ENCODE measurements around the gene GMDS.

The GMDS gene

GRCh38 chr6:1643830-1644445 is 601.5 kb downstream of the GMDS start:
- Histone ChIP-seq H2AFZ (ENCODE audit: low read depth) (no peak overlapping the region), H3K27me3 (ENCODE audit: insufficient read depth, low read depth) (no peaks in the 10 kb centered on the region), H4K20me1 (ENCODE audit: insufficient read depth) (no peaks in the 10 kb centered on the region), H3K4me2 (no peak overlapping the region), H3K27ac (no peak overlapping the region), H3K79me2 (ENCODE audit: insufficient read depth, low read depth) (no peaks in the 10 kb centered on the region), H3K4me3 (IDR thresholded peaks at IDR 0.05; ENCODE audit: insufficient read depth, low read depth, low read length) (no peak overlapping the region), H3K36me3 (ENCODE audit: insufficient read depth) (no peaks in the 10 kb centered on the region), H3K4me1 (ENCODE audit: low read depth, poor library complexity, severe bottlenecking) (no peaks in the 10 kb centered on the region), H3K9ac (no peak overlapping the region)
- TF ChIP-seq CTCF (conservative IDR thresholded peaks at IDR 0.05; ENCODE audit: low read depth, low read length) = no peak

- Histone ChIP-seq H2AFZ (ENCODE audit: low read depth) (no peak overlapping the region), H4K20me1 (ENCODE audit: insufficient read depth) (no peaks in the 10 kb centered on the region), H3K9ac (no peak overlapping the region), H3K4me2 (no peak overlapping the region), H3K79me2 (ENCODE audit: insufficient read depth, low read depth) (no peaks in the 10 kb centered on the region), H3K4me3 (IDR thresholded peaks at IDR 0.05; ENCODE audit: insufficient read depth, low read depth, low read length) (no peak overlapping the region), H3K36me3 (ENCODE audit: insufficient read depth) (no peaks in the 10 kb centered on the region), H3K27ac (no peak overlapping the region), H3K4me1 (ENCODE audit: low read depth, poor library complexity, severe bottlenecking) (no peaks in the 10 kb centered on the region), H3K27me3 (ENCODE audit: insufficient read depth, low read depth) (no peaks in the 10 kb centered on the region)
- no peak for TF ChIP-seq CTCF (conservative IDR thresholded peaks at IDR 0.05; ENCODE audit: low read depth, low read length)
These were observed 602.3 kb downstream of the GMDS start for GRCh38 chr6:1643111-1643510.

GRCh38 chr6:1641343-1641885 is 604.0 kb downstream of the GMDS start:
- Histone ChIP-seq H3K27me3 (ENCODE audit: insufficient read depth, low read depth) (no peaks in the 10 kb centered on the region), H3K36me3 (ENCODE audit: insufficient read depth) (no peaks in the 10 kb centered on the region), H3K27ac (no peak overlapping the region), H3K4me3 (IDR thresholded peaks at IDR 0.05; ENCODE audit: insufficient read depth, low read depth, low read length) (no peak overlapping the region), H2AFZ (ENCODE audit: low read depth) (no peak overlapping the region), H4K20me1 (ENCODE audit: insufficient read depth) (no peaks in the 10 kb centered on the region), H3K4me2 (no peak overlapping the region), H3K79me2 (ENCODE audit: insufficient read depth, low read depth) (no peaks in the 10 kb centered on the region), H3K9ac (no peak overlapping the region), H3K4me1 (ENCODE audit: low read depth, poor library complexity, severe bottlenecking) (no peaks in the 10 kb centered on the region)
- TF ChIP-seq CTCF (conservative IDR thresholded peaks at IDR 0.05; ENCODE audit: low read depth, low read length) = no peak

GRCh38 chr6:1640476-1640875 is 604.9 kb downstream of the GMDS start:
- H4K20me1 ChIP-seq (ENCODE audit: insufficient read depth) = no peaks in the 10 kb centered on the region
- H3K4me2 ChIP-seq = no peak overlapping the region
- no peak overlapping the region for H3K4me3 ChIP-seq (IDR thresholded peaks at IDR 0.05; ENCODE audit: insufficient read depth, low read depth, low read length)
- TF ChIP-seq CTCF (conservative IDR thresholded peaks at IDR 0.05; ENCODE audit: low read depth, low read length) = no peak
- H3K4me1 ChIP-seq (ENCODE audit: low read depth, poor library complexity, severe bottlenecking) = no peaks in the 10 kb centered on the region
- no peaks in the 10 kb centered on the region for H3K79me2 ChIP-seq (ENCODE audit: insufficient read depth, low read depth)
- no peaks in the 10 kb centered on the region for H3K36me3 ChIP-seq (ENCODE audit: insufficient read depth)
- no peak overlapping the region for H3K9ac ChIP-seq
- no peak overlapping the region for H2AFZ ChIP-seq (ENCODE audit: low read depth)
- no peaks in the 10 kb centered on the region for H3K27me3 ChIP-seq (ENCODE audit: insufficient read depth, low read depth)
- no peak overlapping the region for H3K27ac ChIP-seq

Data from KMS-11 (cell line).